B cell (primary cell): ENCODE results near the gene ARHGAP45.

Experiments
- EZH2 ChIP-seq: IDR thresholded peaks from 2 replicates; pipeline ENCODE4 v1.6.1; 2012; ENCODE audit warnings: borderline replicate concordance, low read depth, mild to moderate bottlenecking, moderate library complexity, low read length; ENCODE audit not compliant: insufficient read depth, poor library complexity, severe bottlenecking
- TF ChIP-seq, protein P1 (sequence below): fragments of 200-600 bp; IDR thresholded peaks from one replicate; pipeline ENCODE4 v1.8.0; 2022; ENCODE audit warnings: antibody characterized with exemption, mild to moderate bottlenecking

DNA sequence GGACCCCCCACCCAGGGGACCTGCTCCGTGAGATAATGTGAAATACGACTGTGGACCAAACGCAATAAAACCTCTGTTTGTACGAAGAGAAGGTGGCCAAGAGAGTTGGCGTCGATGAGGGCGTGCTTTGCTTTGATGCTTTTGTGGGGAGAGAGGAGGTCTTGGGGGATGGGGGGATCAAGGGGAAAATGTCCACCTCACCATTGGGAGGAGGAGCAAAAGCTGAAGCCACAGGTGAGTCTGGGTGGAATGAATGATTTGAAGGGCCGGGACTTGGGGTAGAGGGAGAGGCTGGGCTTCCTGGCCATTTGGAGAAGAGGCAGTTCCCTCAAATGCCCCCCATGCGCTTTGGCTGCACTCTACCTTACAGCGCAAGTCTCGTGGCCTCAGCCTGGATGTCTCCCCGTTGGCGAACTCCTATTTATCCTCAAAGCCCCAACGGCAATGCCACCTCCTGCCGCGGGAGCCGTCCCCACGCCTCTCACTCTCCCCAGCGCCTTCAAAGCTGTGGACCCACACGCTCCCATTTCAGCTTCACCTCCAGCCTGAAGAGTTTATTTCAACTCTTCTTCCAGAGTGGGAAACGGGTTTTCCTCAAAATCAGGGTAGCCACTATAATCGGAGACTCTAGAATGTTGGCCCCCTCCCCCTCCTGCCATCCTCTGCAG is 27.9 kb upstream of the ARHGAP45 start:
- TF ChIP-seq, protein P1, sequence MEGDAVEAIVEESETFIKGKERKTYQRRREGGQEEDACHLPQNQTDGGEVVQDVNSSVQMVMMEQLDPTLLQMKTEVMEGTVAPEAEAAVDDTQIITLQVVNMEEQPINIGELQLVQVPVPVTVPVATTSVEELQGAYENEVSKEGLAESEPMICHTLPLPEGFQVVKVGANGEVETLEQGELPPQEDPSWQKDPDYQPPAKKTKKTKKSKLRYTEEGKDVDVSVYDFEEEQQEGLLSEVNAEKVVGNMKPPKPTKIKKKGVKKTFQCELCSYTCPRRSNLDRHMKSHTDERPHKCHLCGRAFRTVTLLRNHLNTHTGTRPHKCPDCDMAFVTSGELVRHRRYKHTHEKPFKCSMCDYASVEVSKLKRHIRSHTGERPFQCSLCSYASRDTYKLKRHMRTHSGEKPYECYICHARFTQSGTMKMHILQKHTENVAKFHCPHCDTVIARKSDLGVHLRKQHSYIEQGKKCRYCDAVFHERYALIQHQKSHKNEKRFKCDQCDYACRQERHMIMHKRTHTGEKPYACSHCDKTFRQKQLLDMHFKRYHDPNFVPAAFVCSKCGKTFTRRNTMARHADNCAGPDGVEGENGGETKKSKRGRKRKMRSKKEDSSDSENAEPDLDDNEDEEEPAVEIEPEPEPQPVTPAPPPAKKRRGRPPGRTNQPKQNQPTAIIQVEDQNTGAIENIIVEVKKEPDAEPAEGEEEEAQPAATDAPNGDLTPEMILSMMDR = no peak
- no peak for TF ChIP-seq EZH2
